AG04450 (cell line): ENCODE data around the gene TMEM272. TPM values are rescaled to one million over a fixed set of nuclear protein-coding genes. Genes with fewer than 3 reads are reported as not detected.

Experiments
- CTCF ChIA-PET: fragments of 300-600, 350-600 bp; formaldehyde crosslinking; extraction: SDS; loops from one replicate; lab custom pipeline; 2022; ENCODE audit warnings: antibody characterized with exemption, inconsistent platforms; lab: Charles Lee
- POLR2A ChIA-PET: fragments of 350-600 bp; formaldehyde crosslinking; extraction: SDS; loops from one replicate; lab custom pipeline; 2021; ENCODE audit warnings: antibody characterized with exemption, inconsistent platforms; lab: Yijun Ruan, JAX
- DNase-seq: peaks from one replicate; pipeline ENCODE4 v3.0.0-alpha.2; 2011; ENCODE audit warnings: low read depth, low spot score
- H3K27ac ChIP-seq: one replicate; pipeline ENCODE4 v1.5.1; 2012; ENCODE audit warnings: low read depth, low read length, control low read depth
- H3K27me3 ChIP-seq: one replicate; pipeline ENCODE4 v1.6.0; 2012; ENCODE audit warnings: low read length; ENCODE audit not compliant: control insufficient read depth, insufficient read depth
- H3K4me3 ChIP-seq: 2 replicates; pipeline ENCODE4 v1.5.1; 2011; ENCODE audit warnings: mild to moderate bottlenecking, low read depth, low read length, control low read depth
- H3K9me3 ChIP-seq: 2 replicates; pipeline ENCODE4 v1.5.1; 2012; ENCODE audit warnings: low read length; ENCODE audit not compliant: control insufficient read depth, insufficient read depth
- polyA plus RNA-seq: library from polyadenylated mRNA; depleted of rRNA; stranded (reverse); fragments of >200 nt; gene quantifications from 2 replicates; pipeline ENCODE4 v1.2.3, GENCODE V29; 2011
- TF ChIP-seq, protein P1 (sequence below): IDR thresholded peaks from 2 replicates; pipeline ENCODE4 v1.5.1; 2011; ENCODE audit warnings: low read depth, low read length, control low read depth, inconsistent platforms

Gene TMEM272
- polyA plus RNA-seq, 1 experiment: not detected

DNA sequence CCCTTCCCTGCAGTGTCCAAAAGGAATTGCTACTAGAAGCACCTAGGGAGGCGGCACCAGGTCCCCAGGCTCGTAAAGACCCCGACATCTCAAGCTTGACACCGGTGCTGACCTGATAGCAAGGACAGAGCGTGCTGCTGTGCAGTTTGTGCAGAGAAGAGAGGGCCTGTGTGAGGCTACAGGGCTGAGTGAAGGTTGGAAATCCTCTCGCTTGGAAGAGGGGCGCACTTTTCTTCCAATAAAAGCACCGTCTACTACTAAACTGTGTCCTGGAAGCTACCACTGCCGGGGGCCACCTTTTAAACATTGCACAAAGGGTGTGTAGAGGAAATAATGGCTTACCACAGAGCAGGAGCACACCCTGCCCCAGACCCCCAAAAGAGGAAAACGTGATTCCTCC, 11.0 kb downstream of the TMEM272 start:
- no peak for DNase-seq
- TF ChIP-seq, protein P1, sequence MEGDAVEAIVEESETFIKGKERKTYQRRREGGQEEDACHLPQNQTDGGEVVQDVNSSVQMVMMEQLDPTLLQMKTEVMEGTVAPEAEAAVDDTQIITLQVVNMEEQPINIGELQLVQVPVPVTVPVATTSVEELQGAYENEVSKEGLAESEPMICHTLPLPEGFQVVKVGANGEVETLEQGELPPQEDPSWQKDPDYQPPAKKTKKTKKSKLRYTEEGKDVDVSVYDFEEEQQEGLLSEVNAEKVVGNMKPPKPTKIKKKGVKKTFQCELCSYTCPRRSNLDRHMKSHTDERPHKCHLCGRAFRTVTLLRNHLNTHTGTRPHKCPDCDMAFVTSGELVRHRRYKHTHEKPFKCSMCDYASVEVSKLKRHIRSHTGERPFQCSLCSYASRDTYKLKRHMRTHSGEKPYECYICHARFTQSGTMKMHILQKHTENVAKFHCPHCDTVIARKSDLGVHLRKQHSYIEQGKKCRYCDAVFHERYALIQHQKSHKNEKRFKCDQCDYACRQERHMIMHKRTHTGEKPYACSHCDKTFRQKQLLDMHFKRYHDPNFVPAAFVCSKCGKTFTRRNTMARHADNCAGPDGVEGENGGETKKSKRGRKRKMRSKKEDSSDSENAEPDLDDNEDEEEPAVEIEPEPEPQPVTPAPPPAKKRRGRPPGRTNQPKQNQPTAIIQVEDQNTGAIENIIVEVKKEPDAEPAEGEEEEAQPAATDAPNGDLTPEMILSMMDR: no peak
- no peak overlapping the region for H3K4me3 ChIP-seq
- no peak overlapping the region for H3K27ac ChIP-seq
- ChIA-PET CTCF (interaction anchor here (1.6 to 1.8 kb wide), 2 partner anchors 11 to 19 kb away, joined by 6 to 12 read pairs; partner anchors contain the start of gene TMEM272), POLR2A (no interaction called here)
- no peaks in the 10 kb centered on the region for H3K9me3 ChIP-seq
- peaks cover 28% of the 10 kb centered on the region for H3K27me3 ChIP-seq

DNA sequence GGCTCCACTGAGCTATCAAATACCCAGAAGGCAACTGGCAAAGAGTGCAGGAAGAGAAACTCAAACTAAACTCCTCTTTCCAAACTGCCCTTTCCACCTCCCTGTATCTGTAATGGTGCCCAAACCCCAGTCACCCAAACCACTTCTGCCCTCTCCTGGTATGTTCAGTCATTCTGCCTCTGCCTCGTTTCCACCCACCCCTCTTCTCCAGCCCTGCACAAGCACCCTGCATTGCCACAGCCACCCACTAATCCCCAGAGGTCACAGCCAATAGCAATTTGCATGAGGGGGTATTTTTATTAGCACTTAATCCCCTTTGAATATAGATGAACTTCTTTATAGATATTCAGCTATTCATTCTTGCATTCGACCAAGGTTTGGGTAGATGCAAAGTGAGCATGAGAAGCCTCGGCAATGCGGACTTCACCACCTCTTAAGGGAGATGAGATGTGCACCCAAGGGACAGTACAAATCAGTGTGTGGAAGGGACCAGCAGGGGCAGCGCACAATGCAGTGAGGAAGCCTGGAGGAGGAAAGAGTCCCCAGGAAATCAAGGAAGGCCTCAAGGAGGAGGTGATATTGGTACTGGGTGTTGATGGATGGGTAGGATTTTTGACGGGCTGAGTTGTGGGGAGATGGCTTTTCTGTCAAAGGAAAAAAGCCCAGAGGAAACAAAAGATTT, 12.4 kb downstream of the TMEM272 start:
- Histone ChIP-seq H3K4me3 (no peak overlapping the region), H3K9me3 (no peaks in the 10 kb centered on the region), H3K27me3 (peaks cover 36% of the 10 kb centered on the region), H3K27ac (no peak overlapping the region)
- ChIA-PET POLR2A (no interaction called here), CTCF (interaction anchor here (0.6 to 2.9 kb wide), 10 partner anchors 9 to 546 kb away, joined by 3 to 25 read pairs (median 4); no protein-coding TSS in a partner anchor)
- TF ChIP-seq, protein P1: peak; percentile 33
- no peak for DNase-seq

GRCh38 chr13:51831519-51831918, 13.5 kb downstream of the TMEM272 start:
- no peak for DNase-seq
- Histone ChIP-seq H3K4me3 (no peak overlapping the region), H3K27ac (no peak overlapping the region), H3K9me3 (no peaks in the 10 kb centered on the region), H3K27me3 (peaks cover 43% of the 10 kb centered on the region)
- ChIA-PET POLR2A (no interaction called here), CTCF (interaction anchor here (0.8 to 2.9 kb wide), 6 partner anchors 8 to 545 kb away, joined by 3 to 25 read pairs (median 5); no protein-coding TSS in a partner anchor)
- TF ChIP-seq, protein P1: no peak

- ChIA-PET CTCF (interaction anchor here (0.9 to 3.2 kb wide), 3 partner anchors 14 to 544 kb away, joined by 3 to 13 read pairs (median 4); no protein-coding TSS in a partner anchor), POLR2A (no interaction called here)
- Histone ChIP-seq H3K27ac (no peak overlapping the region), H3K27me3 (peaks cover 45% of the 10 kb centered on the region), H3K9me3 (no peaks in the 10 kb centered on the region), H3K4me3 (no peak overlapping the region)
- DNase-seq: no peak
- TF ChIP-seq, protein P1: no peak
Observed at GRCh38 chr13:51829568-51829899, 15.4 kb downstream of the TMEM272 start.
